ENCODE measurements around the gene ULBP2.
"Not testable (repeated sequence)": the region's sequence is repeated elsewhere in the genome, so short reads cannot be mapped to it uniquely, and the experiment has no call there.

ULBP2 gene

GRCh38 chr6:149969635-149970034 is 27.8 kb downstream of the ULBP2 start:
- no peak for DNase-seq (ENCODE audit: low spot score)

GRCh38 chr6:149974394-149974793 is 32.6 kb downstream of the ULBP2 start:
- not testable (repeated sequence) for DNase-seq (ENCODE audit: low spot score)

- no peak for DNase-seq (ENCODE audit: low spot score)
These were observed 33.0 kb downstream of the ULBP2 start for GRCh38 chr6:149974825-149975224.

GRCh38 chr6:149975400-149975799 is 33.6 kb downstream of the ULBP2 start:
- no peak for DNase-seq (ENCODE audit: low spot score)

- DNase-seq (ENCODE audit: low spot score): no peak
These were observed 35.4 kb downstream of the ULBP2 start for GRCh38 chr6:149977221-149977620.

GRCh38 chr6:149978610-149979009 is 36.8 kb downstream of the ULBP2 start:
- no peak for DNase-seq (ENCODE audit: low spot score)

DNA sequence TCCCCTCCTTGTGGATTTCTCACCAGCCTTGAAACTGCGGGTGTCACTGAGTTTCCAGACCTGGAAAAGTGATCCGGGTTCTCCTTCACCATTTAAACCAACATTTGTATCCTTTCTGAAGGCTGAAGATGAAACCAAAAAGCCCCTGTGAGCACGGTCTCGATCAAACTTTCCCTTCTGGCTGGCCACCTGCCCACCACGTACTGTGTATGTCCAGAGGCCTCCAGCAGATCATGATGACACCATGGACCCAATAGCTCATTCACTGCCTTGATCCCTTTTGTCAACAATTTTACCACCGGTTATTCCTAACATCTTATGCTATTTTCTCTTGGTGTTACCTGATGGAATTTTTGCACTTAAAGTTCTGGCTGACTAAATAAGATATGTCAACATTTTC is 37.5 kb downstream of the ULBP2 start:
- no peak for DNase-seq (ENCODE audit: low spot score)

DNA sequence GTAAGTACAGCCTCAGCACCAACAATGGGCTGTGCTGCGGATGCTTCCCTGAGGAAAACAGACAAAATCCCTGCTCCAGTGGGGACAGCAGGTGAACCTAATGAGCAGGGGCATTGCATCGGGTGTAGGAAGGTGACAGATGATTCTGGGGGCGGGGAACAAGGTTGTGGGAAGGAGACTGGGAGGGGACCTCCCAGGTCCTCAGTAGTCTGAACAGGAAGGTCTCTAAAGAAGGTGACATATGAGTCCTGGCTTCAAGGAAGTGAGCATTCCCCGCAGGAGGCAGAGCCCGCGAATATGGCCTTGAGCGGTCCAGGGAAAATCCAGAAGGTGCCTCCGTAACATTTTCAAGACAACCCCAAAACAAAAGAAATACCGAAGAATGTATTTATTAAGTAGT is 41.3 kb downstream of the ULBP2 start:
- no peak for DNase-seq (ENCODE audit: low spot score)

- no peak for DNase-seq (ENCODE audit: low spot score)
These were observed 43.0 kb downstream of the ULBP2 start for GRCh38 chr6:149984773-149985172.

DNA sequence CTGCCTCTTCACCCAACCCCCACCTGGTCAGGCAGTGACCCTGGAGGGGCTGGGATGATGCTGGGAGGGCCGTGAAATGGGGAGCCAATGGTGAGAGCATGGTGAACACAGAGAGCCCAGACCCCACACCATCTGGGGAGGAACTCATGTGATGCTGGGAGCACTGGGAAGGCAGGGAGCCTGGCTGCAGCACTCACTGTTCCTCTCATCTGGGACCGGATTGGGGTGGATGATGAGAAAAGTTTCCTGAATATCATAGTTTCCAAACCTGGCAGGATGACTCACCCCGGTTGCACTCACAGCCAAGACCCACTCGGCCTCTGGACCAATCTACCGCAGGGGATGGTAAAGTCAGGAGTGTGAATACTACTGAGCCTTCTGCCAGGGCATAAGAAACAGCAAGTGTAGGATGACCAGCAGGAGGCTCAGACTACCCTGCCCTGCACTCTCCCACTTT is 43.7 kb downstream of the ULBP2 start:
- DNase-seq (ENCODE audit: low spot score): no peak

DNA sequence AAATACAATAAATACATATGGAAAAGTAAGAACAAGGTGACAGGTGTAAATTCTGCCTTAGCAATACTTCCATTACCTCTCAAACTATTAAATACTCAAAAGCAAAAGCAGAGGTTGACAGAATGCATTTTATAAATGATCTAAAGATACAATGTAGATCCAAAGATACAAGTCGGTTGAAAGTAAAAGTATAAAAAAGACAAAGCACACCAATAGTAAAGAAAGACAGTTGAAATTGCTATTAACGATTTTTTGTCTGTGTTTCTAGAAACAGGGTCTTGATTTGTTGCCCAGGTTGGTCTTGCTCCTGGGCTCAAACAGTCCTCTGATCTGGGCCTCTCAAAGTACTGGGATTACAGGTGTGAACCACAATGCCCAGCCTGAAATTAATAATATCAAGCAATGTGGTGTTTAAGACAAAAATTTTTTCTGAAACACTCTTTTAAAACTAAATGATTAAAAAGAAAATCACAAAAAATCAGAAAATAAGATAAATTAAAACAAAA is 45.8 kb downstream of the ULBP2 start:
- DNase-seq (ENCODE audit: low spot score): no peak

- no peak for DNase-seq (ENCODE audit: low spot score)
These were observed 46.9 kb downstream of the ULBP2 start for GRCh38 chr6:149988550-149989346.

DNA sequence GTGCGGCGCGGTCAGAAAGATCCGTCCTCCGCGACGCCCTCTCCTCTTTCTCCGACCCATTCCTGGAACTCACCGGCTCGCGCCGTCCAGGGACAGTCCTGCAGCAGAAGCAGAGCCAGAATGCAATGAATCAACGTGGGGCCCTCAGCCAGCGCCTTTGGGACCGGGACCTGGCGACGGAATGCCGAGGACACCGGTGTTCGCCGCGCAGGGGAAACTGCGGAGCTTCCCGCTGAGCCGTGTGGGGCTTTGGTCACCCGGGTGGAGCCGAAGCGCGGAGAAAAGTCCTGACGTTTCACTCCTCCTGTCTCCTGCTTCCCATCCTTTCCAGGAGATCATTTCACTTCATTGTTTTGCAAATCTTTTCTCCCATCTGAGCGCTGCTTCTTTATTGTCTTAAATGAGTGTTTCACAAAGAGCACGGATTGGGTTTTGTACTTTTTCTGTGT is 48.4 kb downstream of the ULBP2 start:
- no peak for DNase-seq (ENCODE audit: low spot score)

GRCh38 chr6:149990661-149991471 is 49.1 kb downstream of the ULBP2 start:
- no peak for DNase-seq (ENCODE audit: low spot score)

DNA sequence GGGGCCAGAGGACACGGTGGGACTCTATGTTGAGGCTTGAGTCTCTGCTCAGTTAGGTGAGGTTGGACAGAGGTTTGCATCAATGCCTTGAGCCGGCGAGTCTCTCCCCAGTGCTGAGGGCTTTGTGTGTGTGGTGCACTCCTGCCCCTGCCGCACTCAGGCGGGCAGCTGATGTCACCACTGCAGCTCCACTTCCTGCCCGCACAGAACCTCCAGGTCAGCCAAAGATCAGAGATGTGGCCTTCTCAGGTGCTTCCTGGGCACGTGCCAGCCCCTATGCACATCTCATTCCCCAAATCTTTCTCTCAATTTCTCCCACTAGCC is 49.6 kb downstream of the ULBP2 start:
- DNase-seq (ENCODE audit: low spot score): not testable (repeated sequence)

DNA sequence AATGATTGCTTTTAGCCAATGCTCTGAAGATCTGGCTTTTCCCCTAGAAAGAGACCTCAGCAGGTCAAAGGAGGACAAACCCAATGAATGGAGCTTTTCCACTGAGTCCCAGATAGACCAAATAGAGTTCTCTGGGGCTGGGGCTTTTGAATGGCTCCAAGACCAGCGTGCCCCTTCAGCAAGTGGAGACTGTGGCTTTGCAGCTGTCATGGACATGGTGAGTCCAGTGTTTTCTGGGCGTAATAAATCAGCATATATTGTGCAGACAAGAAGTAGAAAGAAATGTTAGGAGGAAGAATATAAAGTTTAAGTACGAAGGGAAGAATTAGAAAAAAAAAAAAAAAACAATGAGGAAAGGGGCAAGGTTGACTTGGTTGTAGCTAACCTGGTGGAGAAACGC is 50.0 kb downstream of the ULBP2 start:
- no peak for DNase-seq (ENCODE audit: low spot score)

DNA sequence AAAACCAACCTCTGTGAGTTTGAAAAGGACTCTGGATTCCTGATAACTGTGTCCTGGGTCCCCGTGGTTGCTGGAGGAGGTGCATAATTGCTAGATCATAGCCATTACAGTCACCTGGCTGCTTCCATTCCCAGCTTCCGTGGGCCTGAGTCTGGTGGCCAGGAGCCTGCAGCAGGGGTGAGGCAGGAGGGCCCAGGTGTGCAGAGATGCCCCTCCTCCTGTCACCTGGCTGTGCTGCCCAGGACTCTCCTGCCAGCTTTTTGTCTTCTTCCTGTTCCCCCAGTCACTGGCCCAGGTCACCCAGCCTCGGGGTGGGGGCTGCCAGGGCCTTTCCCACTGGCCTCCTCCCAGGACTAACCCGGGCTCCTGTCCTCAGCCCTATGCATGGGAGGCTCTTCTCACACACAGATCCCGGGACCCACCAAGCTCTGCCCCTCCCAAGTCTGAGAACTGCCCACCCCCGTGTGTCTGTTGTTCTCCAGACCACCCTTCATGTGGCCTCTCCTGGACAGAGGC is 53.5 kb downstream of the ULBP2 start:
- no peak for DNase-seq (ENCODE audit: low spot score)

GRCh38 chr6:149995971-149996370 is 54.2 kb downstream of the ULBP2 start:
- no peak for DNase-seq (ENCODE audit: low spot score)

Measured in hematopoietic multipotent progenitor cell treated with erythropoietin and hydrocortisone succinate and interleukin-3 and kit ligand, for 17 days (in vitro differentiated cells).